ENCODE measurements around the gene SUGP1.

Gene SUGP1

DNA sequence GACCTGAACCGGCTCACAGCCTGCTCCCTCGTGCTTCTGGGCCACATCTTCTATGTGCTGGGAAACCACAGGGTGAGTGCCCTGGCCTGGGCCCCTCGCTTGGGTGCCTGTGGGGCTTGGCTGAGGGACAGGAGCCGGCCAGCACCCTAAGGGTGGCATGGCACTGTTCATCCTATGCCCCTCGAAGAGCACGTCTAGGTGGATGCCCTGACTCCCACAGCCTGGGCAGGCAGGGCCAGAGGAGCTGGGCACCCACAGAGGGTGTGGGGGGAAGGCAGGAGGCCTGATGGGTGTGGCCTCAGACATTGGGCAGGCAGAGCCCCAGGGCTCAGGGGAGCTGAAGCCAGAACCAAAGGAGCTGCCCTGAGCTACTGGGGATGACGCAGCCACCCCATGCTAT is 29.1 kb upstream of the SUGP1 start:
- peak overlapping the region; percentile 68 for H3K27ac Mint-ChIP-seq
- no peak for ATAC-seq (ENCODE audit: low read depth)
- peaks cover 30% of the 10 kb centered on the region for H3K36me3 Mint-ChIP-seq
- no peaks in the 10 kb centered on the region for H3K9me3 Mint-ChIP-seq
- H3K4me3 Mint-ChIP-seq: no peak overlapping the region
- H3K4me1 Mint-ChIP-seq: no peaks in the 10 kb centered on the region
- DNase-seq (ENCODE audit: low spot score in 2 of 2): no peak
- no peaks in the 10 kb centered on the region for H3K27me3 Mint-ChIP-seq

DNA sequence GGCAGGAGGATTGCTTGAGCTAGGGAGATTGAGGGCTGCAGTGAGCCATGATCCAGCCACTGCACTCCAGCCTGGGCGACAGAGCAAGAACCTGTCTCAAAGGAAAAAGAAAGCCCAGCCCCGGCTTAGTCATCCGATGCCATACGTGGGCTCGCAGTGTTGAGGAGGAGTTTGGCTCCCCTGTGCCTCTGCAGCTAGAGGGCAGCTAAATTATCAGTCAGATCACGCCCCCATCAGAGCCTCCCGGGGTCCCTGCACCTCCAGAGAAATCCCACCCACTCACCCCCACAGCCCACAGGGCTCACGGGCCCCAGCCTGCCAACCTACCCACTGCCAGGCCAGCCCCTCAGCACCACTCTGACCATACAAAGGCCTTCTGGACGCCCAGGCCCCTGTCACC is 28.0 kb upstream of the SUGP1 start:
- Mint-ChIP-seq H3K27me3 (no peaks in the 10 kb centered on the region), H3K36me3 (peaks cover 38% of the 10 kb centered on the region), H3K9me3 (no peaks in the 10 kb centered on the region), H3K4me1 (no peaks in the 10 kb centered on the region), H3K4me3 (no peak overlapping the region), H3K27ac (no peak overlapping the region)
- no peak for DNase-seq (ENCODE audit: low spot score in 2 of 2)
- no peak for ATAC-seq (ENCODE audit: low read depth)

DNA sequence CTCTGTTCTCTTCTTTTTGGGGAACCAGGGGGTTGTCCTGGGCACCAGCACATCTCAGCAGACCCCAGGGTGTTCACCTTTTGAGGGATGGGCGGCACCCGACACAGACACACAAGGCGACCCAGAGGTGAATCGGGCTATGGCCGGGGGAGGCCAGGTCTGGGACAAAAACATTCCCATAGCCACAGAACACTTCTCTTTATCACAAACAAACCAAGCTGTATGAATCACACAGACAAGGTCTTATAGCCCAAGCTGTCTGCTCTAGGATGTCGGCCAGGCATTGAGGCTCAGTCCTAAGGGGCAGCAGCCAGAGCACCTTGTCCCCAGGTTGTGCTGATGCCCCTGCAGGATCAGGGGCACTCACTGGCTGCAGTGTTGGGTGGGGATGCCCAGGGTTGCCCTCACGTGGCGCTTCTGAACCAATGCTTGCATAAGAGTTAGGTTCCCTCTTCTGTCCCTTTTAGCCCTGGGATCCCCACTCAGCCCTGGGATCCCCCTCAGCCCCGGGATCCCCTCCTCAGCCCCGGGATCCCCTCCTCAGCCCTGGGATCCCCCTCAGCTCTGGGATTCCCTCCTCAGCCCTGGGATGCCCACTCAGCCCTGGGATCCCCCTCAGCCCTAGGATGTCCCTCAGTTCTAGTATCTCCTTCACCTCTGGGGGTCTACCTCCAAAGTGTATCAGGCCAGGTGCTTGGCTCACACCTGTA is 27.2 kb upstream of the SUGP1 start:
- Mint-ChIP-seq H3K4me3 (no peak overlapping the region), H3K27ac (no peak overlapping the region), H3K4me1 (no peaks in the 10 kb centered on the region), H3K27me3 (no peaks in the 10 kb centered on the region), H3K36me3 (peaks cover 35% of the 10 kb centered on the region), H3K9me3 (no peaks in the 10 kb centered on the region)
- DNase-seq (ENCODE audit: low spot score in 2 of 2) (no peak), ATAC-seq (ENCODE audit: low read depth) (no peak)

DNA sequence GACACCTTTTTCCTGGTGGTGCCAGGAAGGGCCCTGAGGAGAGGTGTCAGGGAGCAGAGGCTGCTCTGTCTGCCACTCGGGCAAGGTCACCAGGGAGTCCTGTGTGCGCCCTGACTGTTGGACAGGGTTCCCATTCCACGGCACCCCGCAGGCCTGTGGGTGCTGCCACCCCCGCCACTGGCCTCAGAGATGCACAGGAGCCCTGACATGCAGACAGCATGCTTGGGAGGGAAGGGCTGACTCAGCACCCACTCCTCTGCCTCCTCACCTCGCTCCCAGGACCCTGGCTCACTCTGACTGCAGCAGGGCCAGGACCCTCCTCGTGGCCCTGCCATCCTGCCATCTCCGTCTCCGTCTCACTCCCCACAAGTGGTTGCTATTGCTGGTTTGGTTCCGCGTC is 25.7 kb upstream of the SUGP1 start:
- no peak for DNase-seq (ENCODE audit: low spot score in 2 of 2)
- no peak for ATAC-seq (ENCODE audit: low read depth)
- Mint-ChIP-seq H3K36me3 (peaks cover 31% of the 10 kb centered on the region), H3K9me3 (no peaks in the 10 kb centered on the region), H3K4me1 (no peaks in the 10 kb centered on the region), H3K4me3 (no peak overlapping the region), H3K27ac (no peak overlapping the region), H3K27me3 (no peaks in the 10 kb centered on the region)

DNA sequence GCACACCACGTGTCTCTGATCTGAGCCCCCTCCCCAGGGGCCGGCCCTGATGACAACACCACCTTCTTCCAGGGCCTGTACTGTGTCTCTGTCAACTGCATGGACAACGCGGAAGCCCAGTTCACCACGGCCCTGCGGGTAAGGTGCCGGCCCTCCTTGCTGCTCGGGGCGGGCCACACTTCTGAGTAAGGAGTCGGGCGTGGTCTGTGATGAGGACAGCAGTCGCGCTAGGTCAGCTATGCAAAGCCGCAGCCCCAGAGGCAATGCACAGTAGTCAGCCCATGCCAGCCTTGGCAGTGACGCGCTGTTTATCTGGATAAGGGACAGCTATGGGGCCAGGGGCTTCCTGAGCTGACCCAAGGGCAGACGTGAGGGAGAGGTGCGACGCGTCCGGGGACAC is 24.9 kb upstream of the SUGP1 start:
- Mint-ChIP-seq H3K4me1 (no peaks in the 10 kb centered on the region), H3K36me3 (peaks cover 31% of the 10 kb centered on the region), H3K9me3 (no peaks in the 10 kb centered on the region), H3K27me3 (no peaks in the 10 kb centered on the region), H3K27ac (no peak overlapping the region), H3K4me3 (no peak overlapping the region)
- ATAC-seq (ENCODE audit: low read depth) (no peak), DNase-seq (ENCODE audit: low spot score in 2 of 2) (no peak)

DNA sequence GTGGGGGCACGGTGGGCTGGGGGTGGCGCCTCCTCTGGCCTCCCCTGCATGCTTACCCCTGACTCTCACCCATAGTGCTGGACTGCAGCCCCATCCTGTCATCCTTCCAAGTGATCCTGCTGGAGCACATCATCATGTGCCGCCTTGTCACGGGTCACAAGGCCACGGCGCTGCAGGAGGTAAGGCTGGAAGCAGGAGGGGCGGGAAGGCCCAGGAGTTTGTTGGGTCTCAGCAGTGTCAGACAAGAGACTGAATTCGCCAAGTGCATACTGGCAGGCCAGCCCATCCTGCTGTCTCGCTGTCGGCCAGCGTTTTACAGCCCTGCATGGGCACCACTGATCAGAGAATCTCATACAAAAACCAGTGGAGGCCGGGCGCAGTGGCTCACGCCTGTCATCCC is 23.5 kb upstream of the SUGP1 start:
- DNase-seq (ENCODE audit: low spot score in 2 of 2) (no peak), ATAC-seq (ENCODE audit: low read depth) (no peak)
- H3K36me3 Mint-ChIP-seq: peaks cover 24% of the 10 kb centered on the region
- H3K9me3 Mint-ChIP-seq: no peaks in the 10 kb centered on the region
- no peak overlapping the region for H3K4me3 Mint-ChIP-seq
- no peaks in the 10 kb centered on the region for H3K27me3 Mint-ChIP-seq
- H3K4me1 Mint-ChIP-seq: no peaks in the 10 kb centered on the region
- H3K27ac Mint-ChIP-seq: no peak overlapping the region

DNA sequence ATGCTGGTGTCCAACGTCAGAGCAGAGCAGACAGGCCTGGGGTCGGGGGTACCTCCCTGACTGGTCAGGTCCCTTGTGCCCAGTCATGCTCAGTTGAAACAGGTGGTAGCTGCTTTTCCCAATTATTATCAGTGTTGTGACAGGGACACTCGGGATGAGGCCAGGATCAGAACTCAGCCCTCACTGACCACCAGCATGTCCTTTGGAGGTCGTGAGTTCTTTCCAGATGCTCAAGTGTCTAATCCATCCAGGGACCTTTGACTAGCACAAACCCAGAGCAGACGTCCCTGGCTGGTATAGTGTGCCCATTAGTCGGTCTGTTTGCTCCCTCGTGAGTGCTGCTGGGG is 22.7 kb upstream of the SUGP1 start:
- Mint-ChIP-seq H3K27me3 (no peaks in the 10 kb centered on the region), H3K4me1 (no peaks in the 10 kb centered on the region), H3K4me3 (no peak overlapping the region), H3K36me3 (peaks cover 28% of the 10 kb centered on the region), H3K9me3 (no peaks in the 10 kb centered on the region), H3K27ac (no peak overlapping the region)
- DNase-seq (ENCODE audit: low spot score in 2 of 2) (no peak), ATAC-seq (ENCODE audit: low read depth) (no peak)

DNA sequence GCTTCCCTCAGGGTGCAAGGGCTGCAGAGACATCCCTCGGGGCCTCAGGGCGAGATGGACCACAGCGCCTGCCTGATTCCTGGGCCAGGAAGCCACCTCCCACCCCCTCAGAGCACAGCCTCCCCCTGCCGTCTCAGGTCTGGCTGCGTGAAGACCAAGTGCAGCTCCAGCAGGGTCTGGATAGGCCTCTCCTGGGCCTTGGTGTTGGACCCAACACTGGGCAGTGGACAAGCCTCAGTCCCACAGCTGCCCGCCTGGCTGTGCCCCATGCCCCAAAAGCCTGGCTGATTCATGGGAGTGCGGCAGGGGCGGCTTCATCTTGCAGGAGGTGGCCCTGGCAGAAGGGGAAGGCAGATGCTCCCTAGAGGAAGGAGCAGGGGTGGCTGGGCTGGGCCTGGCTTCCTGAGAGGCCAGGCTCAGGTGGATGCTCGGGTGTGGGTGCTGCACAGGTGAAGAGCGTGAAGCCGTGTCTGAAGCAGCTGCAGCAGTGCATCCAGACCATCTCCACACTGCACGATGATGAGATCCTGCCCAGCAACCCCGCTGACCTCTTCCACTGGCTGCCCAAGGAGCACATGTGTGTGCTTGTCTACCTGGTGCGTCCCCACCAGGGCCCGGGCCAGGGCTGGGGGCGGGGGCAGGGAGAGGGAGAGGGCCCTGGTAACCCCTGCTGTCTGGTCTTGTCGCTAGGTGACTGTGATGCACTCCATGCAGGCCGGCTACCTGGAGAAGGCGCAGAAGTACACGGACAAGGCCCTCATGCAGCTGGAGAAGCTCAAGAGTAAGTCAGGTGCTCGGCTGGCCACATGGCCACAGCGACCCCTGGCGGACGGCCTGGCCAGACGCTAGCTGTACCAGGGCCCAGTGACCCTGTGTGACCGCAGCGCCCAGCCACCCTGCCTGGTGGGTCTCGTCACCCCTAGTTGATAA is 22.0 kb upstream of the SUGP1 start:
- H3K36me3 Mint-ChIP-seq: peaks cover 30% of the 10 kb centered on the region
- DNase-seq (ENCODE audit: low spot score in 2 of 2): no peak

DNA sequence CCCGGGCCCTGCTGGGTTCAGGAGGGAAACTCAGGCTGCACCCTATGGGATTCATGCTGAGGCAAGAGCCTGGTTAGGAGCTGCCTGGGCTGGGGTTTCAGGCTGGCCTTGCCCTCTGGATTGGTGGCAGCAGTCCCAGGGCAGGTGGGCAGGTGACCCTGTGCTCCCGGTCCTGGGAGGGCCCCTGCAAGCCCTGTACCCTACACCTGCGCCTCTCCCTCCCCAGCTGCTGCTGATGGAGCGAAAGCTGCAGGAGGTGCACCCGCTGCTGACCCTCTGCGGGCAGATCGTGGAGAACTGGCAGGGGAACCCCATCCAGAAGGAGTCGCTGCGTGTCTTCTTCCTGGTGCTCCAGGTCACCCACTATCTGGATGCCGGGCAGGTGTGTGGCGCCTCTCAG is 20.7 kb upstream of the SUGP1 start:
- Mint-ChIP-seq H3K9me3 (no peaks in the 10 kb centered on the region), H3K4me3 (no peak overlapping the region), H3K27me3 (no peaks in the 10 kb centered on the region), H3K27ac (no peak overlapping the region), H3K36me3 (peaks cover 21% of the 10 kb centered on the region), H3K4me1 (no peaks in the 10 kb centered on the region)
- DNase-seq (ENCODE audit: low spot score in 2 of 2): no peak
- ATAC-seq (ENCODE audit: low read depth): no peak

More for the DNA sequence above, 22.0 kb upstream of the SUGP1 start:
- peak; percentile 68 for ATAC-seq (ENCODE audit: low read depth)
- Mint-ChIP-seq H3K9me3 (no peaks in the 10 kb centered on the region), H3K27ac (no peak overlapping the region), H3K4me1 (no peaks in the 10 kb centered on the region), H3K27me3 (no peaks in the 10 kb centered on the region), H3K4me3 (no peak overlapping the region)

DNA sequence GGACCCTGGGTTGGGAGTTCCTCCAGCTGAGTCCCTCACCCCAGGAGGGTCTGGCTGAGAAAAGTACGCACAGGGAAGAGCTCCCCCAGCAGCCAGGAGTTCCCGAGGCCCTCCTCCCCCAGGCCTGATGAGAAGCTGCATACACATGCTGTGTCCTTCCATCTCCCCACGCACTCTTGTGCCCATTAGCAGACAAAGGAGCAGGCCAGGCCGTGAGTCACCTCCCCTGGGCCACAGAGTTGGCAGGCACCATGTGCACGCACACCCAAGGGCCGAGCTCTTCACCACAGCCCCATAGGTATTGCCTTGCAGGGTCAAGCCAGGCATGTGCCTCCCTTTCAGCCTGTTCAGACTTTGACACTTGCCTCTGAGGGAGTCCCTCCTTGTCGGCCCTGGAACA is 17.8 kb upstream of the SUGP1 start:
- no peak for DNase-seq (ENCODE audit: low spot score in 2 of 2)
- Mint-ChIP-seq H3K36me3 (peaks cover 13% of the 10 kb centered on the region), H3K9me3 (no peaks in the 10 kb centered on the region), H3K27me3 (no peaks in the 10 kb centered on the region), H3K4me1 (peaks cover 5% of the 10 kb centered on the region), H3K27ac (no peak overlapping the region), H3K4me3 (no peak overlapping the region)
- ATAC-seq (ENCODE audit: low read depth): no peak

DNA sequence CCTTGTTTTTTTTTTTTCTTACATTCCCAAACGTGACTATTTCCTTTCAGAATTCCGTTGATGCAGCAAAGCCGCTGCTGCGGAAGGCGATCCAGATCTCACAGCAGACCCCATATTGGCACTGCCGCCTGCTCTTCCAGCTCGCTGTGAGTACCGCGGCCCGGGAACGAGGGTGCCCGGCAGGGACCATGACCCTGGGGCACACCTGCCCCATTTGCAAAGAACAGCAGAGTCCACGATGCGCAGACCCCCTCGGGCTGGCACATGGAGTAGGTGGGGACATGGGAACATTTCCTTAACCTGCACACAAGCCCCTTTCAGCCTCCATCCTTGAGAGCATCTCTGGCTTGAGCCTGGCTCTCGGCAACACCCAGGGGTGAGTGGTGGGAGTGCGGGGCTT is 16.8 kb upstream of the SUGP1 start:
- no peak for ATAC-seq (ENCODE audit: low read depth)
- peaks cover 13% of the 10 kb centered on the region for H3K36me3 Mint-ChIP-seq
- no peak for DNase-seq (ENCODE audit: low spot score in 2 of 2)
- no peak overlapping the region for H3K4me3 Mint-ChIP-seq
- no peak overlapping the region for H3K27ac Mint-ChIP-seq
- no peaks in the 10 kb centered on the region for H3K9me3 Mint-ChIP-seq
- no peaks in the 10 kb centered on the region for H3K27me3 Mint-ChIP-seq
- H3K4me1 Mint-ChIP-seq: peaks cover 5% of the 10 kb centered on the region

DNA sequence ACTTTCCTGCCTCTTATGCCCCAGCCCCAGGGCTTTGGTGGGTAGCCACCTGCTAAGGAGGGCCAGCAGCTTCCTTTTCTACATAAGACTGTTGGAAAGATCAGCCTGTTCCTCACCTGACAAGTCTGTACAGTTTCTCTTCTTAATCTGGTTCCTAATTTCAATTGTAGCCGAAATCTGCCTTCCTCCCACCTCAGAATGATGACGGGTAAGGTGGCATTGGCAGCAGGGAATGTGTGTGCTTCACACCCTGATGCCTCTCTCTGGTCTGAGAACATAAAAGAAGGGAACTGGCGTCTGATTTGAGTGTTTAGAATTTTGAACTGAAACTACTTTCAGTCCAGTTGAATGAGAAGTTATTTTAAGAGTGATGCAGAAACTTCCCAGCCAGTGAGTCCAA is 16.3 kb upstream of the SUGP1 start:
- ATAC-seq (ENCODE audit: low read depth) (no peak), DNase-seq (ENCODE audit: low spot score in 2 of 2) (no peak)
- Mint-ChIP-seq H3K4me1 (peaks cover 5% of the 10 kb centered on the region), H3K9me3 (no peaks in the 10 kb centered on the region), H3K27me3 (no peaks in the 10 kb centered on the region), H3K36me3 (peaks cover 13% of the 10 kb centered on the region), H3K4me3 (no peak overlapping the region), H3K27ac (peak overlapping the region; percentile 70)

DNA sequence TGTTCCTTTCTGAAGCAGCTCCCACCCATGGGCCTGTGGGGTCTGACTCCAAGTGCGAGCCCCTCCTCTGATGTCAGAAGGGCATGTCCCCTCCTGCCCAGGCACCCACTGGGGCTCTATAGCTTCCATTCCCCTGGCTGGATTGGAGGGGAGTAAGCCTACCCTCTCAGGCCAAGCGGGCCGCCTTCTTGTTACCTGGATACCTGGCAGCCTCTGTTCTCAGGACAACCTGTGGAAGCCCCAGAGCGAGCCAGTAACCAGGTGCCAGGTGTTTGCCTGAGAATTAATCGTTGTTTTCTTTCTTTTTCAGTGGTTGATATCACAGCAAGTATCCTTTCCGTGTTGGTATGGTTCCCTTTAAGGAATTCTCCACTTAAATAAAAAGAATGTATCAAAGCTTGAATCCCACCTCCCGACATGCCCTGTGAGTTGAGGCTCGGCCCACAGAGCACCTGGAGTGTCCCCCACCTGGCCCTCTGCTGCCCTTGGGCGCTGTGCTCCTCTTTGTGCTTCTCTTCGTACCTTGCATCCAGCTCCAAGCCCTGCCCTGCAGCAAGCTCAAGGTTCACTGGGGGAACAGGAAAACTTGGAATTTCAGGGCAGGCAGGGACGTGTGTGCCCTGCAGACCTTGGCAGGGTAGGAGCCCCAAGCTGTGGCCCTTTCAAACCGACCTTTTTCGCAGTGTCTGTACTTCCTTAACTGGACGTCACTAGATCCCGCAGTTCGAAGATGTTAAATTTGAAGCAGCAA is 15.3 kb upstream of the SUGP1 start:
- Mint-ChIP-seq H3K27me3 (no peaks in the 10 kb centered on the region), H3K9me3 (no peaks in the 10 kb centered on the region), H3K27ac (no peak overlapping the region), H3K36me3 (peaks cover 13% of the 10 kb centered on the region), H3K4me1 (peaks cover 5% of the 10 kb centered on the region), H3K4me3 (no peak overlapping the region)
- ATAC-seq (ENCODE audit: low read depth): no peak
- no peak for DNase-seq (ENCODE audit: low spot score in 2 of 2)

DNA sequence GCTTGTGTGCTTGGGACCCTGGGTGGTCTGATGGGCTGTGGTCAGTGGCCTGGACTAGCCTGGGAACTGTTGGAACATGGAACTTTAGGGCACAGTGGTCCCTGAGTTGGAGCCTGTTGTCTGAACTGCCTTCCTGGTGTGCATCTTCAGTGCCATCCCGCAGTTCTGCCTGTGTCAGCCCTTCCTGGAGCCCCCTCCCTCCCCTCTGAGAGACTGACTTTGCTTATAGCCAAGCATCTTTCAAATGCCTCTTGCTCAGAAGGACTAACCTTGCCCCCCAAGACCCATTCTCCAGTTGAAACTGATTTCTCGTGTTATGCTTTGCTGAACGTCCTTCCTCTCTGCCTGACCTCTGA is 14.7 kb upstream of the SUGP1 start:
- ATAC-seq (ENCODE audit: low read depth) (no peak), DNase-seq (ENCODE audit: low spot score in 2 of 2) (no peak)
- H3K4me1 Mint-ChIP-seq: peaks cover 5% of the 10 kb centered on the region
- H3K36me3 Mint-ChIP-seq: peaks cover 13% of the 10 kb centered on the region
- no peaks in the 10 kb centered on the region for H3K9me3 Mint-ChIP-seq
- H3K27ac Mint-ChIP-seq: no peak overlapping the region
- no peak overlapping the region for H3K4me3 Mint-ChIP-seq
- H3K27me3 Mint-ChIP-seq: no peaks in the 10 kb centered on the region

Data from memory B cell (primary cell).